IPS DF 19.7 (cell line): ENCODE results near the gene CAP2.

Source experiments
- DNase-seq: peaks from one replicate; pipeline ENCODE4 v3.0.0-alpha.2; 2013; ENCODE audit warnings: low read depth, low spot score

The CAP2 gene

GRCh38 chr6:17392978-17393891 is at the start of gene CAP2:
CAP2 (plus strand) TSS chr6:17393595; CDS start chr6:17421556, 27,961 bp downstream.
- peak; percentile 57 for DNase-seq

- no peak for DNase-seq
Observed at GRCh38 chr6:17347012-17347411, 46.4 kb upstream of the CAP2 start.

DNA sequence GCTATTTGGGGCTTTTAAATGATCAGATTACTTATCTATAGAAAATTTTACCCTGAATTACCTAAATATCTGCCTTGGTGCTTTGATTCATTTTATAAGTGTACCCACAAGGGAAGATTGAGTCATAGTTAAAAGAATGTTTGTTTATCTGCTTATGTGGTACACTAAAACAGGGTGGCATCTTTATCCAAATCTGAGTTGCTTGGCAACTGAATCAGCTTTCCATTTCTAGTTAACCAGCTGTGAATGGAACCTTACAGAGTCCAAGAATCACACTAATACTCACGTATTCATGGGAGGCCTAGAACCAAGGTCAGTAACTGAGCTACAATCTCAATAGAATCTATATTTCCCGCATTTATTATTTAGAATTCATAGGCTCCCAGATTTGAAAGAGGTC is 44.0 kb upstream of the CAP2 start:
- no peak for DNase-seq

DNA sequence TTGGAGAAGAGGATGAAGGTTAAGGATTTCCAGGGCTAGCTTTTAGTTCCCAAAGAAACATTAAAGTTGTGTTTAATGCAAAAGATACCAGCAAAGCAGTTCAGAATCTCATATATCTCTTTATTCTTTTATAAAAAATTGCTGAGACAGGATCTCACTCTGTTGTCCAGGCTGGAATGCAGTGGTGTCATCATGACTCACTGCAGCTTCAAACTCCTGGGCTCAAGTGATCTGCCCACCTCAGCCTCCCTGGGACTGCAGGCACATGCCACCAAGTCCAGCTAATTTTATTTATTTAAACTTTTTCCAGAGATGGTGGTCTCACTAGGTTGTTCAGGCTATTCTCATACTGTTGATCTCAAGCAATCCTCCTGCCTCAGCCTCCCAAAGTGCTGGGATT is 41.1 kb upstream of the CAP2 start:
- DNase-seq, result no peak

DNA sequence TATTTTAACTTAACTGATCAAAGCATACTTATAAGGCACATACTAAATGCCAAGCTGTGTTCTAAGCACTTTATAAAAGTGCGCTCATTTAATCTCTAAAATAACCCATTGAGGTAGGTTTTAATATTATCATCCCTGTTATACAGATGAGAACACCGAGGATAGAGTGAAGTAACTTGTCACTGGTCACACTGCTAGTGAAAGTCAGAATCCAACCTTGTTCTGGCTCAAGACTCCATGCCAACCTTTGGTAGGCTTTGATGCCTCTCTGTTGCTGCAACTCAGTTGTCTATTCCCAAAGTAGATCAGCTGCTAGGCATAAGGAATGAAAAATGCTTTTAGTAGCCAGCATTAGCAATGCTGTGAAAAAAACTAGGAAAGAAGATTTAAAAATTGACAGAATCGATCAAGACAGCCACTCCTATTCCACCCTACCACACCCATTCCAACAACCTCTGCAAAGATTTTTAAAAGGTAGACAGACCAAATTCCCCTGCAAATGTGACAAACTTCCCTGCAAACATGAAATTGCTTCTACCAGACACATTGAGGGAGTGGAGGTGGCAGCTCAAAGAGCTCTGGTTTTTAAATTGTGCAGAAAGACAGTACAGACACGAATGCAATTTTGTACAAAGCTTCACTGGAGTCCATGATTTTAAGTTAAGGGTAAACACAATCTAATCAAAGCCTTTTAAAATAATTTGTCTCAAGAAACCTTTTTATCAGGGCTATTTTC is 39.8 kb upstream of the CAP2 start:
- no peak for DNase-seq

DNA sequence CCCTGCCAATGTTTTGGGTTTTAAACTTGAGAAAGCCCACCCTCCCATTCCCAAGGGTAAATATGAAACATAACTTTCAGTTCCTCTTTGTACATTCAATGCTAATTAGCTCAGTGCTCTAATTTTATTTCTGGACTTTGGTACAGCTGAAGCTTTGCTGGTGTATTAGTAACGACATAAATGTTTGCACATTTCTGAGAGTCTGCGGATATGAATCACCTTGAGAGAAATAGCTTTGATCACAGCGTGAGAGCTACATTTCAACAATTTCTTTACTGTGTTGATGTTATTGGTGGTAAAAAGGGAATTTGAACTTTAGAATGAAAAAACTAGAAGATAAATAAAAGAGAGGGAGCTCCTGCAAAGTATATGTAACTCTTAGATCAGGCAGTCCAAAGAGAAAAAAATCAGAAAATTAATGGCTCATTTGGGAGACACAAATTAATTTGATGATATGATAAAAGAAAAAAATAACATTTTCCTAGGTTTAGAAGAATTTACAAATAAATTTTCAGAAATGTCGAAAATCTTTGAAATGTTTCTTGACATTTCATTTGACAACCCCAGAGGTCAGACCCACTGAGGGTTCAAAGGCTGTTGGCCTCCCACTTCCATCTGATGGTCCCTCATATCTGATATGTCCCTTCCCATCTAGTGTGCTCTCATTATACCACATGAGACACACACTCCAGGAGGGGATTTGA is 38.5 kb upstream of the CAP2 start:
- DNase-seq, result no peak

- DNase-seq, result no peak
Observed at GRCh38 chr6:17355404-17355774, 38.0 kb upstream of the CAP2 start.

GRCh38 chr6:17358515-17358914 is 34.9 kb upstream of the CAP2 start:
- DNase-seq, result no peak

DNA sequence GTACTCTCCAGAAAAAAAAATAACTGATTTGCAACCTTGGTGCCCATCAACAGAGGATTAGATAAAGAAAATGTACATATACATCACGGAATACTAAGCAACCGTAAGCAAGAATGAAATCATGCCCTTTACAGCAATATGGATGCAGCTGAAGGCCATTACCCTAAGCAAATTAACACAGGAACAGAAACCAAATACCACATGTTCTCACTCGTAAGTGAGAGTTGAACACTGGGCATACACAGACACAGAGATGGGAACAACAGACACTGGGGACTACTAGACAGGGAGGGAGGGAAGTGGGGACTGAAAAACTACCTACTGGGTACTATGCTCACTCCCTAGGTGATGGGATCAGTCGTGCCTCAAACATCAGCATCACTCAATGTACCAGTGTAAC is 32.8 kb upstream of the CAP2 start:
- no peak for DNase-seq

GRCh38 chr6:17361013-17361412 is 32.4 kb upstream of the CAP2 start:
- no peak for DNase-seq

GRCh38 chr6:17365961-17366360 is 27.4 kb upstream of the CAP2 start:
- DNase-seq, result no peak

- no peak for DNase-seq
Observed at GRCh38 chr6:17367868-17368267, 25.5 kb upstream of the CAP2 start.

GRCh38 chr6:17381424-17382147 is 11.8 kb upstream of the CAP2 start:
- DNase-seq, result no peak

DNA sequence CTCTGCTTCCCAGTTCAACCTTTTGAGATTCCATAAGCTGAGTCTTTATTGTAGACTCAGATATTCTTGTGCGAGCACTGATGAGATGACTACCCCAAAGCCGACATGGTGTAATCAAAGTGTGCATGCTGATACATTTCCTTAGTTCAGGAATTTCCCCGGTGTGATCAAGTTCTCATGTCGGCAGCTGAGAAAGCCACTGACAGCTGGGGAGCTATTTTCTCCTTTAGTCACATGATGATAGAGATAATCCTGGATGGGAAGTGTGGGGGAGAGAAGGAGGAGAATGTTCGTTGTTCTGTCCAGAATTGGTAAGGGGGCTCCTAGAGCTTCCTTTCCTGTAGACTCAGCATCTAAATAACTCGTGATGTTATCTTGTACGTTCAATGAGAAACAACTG is 7.7 kb upstream of the CAP2 start:
- DNase-seq, result no peak

GRCh38 chr6:17388365-17388764 is 5.0 kb upstream of the CAP2 start:
- DNase-seq, result no peak

DNA sequence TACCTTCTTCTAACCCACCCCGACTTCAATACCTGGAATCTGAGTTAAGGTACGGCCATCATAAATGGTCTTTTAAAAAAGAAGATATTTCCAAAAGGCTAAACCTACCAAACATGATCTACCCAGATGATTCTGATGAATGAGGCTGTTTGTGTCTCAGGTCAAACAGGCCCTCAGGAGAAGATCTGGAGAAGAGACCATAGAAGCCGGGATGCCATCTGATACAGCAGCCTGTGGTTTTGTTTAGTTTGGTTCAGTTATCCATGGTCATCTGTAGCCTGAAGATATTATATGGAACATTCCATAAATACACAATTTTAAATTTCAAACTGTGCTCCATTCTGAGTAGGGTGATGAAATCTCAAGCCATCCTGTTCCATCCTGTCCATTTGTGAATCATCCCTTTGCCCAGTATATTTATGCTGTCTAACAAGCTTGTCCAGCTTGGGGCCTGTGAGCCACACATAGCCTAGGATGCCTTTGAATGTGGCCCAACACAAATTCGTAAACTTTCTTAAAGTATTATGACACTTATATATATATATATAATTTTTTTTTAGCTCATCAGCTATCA is 4.0 kb upstream of the CAP2 start:
- no peak for DNase-seq

GRCh38 chr6:17390276-17390675 is 3.1 kb upstream of the CAP2 start:
- no peak for DNase-seq

DNA sequence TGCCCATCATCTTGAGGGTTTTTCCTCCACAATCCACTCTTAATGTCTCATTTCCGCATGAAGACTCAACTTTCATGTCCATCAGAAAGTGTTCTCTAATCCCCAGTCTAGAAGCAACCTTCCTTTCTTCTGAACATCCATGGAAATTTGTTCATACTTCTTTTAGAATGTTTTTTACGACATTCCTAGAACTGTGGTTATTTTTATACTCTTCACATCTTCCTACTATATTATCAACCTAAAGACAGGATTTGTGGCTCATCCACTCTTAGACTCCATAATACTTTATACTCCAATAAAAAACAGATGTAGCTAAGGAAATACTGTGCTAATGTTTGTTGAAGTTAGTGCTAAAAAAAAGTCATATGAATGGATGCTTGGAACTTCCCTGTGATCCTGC is 1.4 kb upstream of the CAP2 start:
- DNase-seq, result no peak

GRCh38 chr6:17393892-17394631 is 667 bp downstream of the CAP2 start:
- peak; percentile 80 for DNase-seq

GRCh38 chr6:17395112-17395511 is 1.7 kb downstream of the CAP2 start:
- no peak for DNase-seq

DNA sequence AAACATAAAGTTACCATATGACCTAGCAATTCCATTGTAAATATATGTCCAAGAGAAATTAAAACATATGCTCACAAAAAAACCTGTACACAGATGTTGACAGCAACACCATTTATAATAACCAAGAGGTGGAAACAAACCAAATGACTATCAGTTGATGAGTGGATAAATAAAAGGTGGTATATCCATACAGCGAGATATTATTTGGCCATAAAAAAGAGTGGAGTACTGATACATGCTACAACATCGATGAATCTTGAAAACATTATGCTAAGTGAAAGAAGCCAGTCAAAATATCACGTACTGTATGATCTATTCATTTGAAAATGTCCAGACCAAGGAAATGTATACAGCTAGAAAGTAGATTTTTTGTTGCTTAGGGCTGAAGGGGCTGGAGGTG is 2.9 kb downstream of the CAP2 start:
- DNase-seq, result no peak
